IPS-18a (cell line): ENCODE data around the gene TAPBP.
A peak's percentile ranks its signal among the peaks of the same experiment; 100 is the strongest.
"Not testable (repeated sequence)": the region's sequence is repeated elsewhere in the genome, so short reads cannot be mapped to it uniquely, and the experiment has no call there.

Experiments used
- H3K27ac ChIP-seq: one replicate; pipeline ENCODE4 v1.5.1; 2013; ENCODE audit warnings: low read length
- H3K27me3 ChIP-seq: one replicate; pipeline ENCODE4 v1.6.1; 2013; ENCODE audit warnings: mild to moderate bottlenecking, low read length; ENCODE audit not compliant: control insufficient read depth, insufficient read depth
- H3K36me3 ChIP-seq: one replicate; pipeline ENCODE4 v1.6.1; 2013; ENCODE audit warnings: low read depth, low read length; ENCODE audit not compliant: control insufficient read depth
- H3K4me1 ChIP-seq: one replicate; pipeline ENCODE4 v1.6.1; 2013; ENCODE audit warnings: low read depth, low read length; ENCODE audit not compliant: control insufficient read depth
- H3K4me3 ChIP-seq: one replicate; pipeline ENCODE4 v1.5.1; 2013; ENCODE audit warnings: low read length
- H3K9ac ChIP-seq: one replicate; pipeline ENCODE4 v1.6.1; 2013; ENCODE audit warnings: mild to moderate bottlenecking, low read length, moderate library complexity
- H3K9me3 ChIP-seq: one replicate; pipeline ENCODE4 v1.6.1; 2013; ENCODE audit warnings: low read depth, low read length; ENCODE audit not compliant: control insufficient read depth

TAPBP gene

DNA sequence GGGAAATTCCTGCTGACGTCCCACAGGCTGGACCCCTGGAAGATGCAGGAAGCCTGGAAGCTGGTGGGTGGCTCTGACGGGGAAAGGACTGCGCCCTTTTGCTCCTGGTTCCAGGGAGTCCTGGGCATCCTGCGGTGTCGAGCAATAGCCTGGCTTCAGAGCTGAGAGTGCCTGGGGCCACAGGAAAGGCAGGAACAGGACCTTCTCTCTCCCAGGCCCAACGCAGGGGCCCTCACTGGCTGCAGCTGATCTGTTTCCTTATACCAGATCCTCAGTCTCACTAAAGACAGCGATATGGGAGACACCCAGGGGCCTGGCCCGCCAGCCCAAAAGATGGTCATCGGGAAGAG is 35.5 kb downstream of the TAPBP start:
- H3K27ac ChIP-seq, result no peak overlapping the region
- H3K4me3 ChIP-seq, result no peak overlapping the region
- peaks cover 12% of the 10 kb centered on the region for H3K4me1 ChIP-seq
- no peaks in the 10 kb centered on the region for H3K27me3 ChIP-seq
- H3K9me3 ChIP-seq, result no peaks in the 10 kb centered on the region
- H3K9ac ChIP-seq, result no peak overlapping the region
- H3K36me3 ChIP-seq, result peaks cover 50% of the 10 kb centered on the region

DNA sequence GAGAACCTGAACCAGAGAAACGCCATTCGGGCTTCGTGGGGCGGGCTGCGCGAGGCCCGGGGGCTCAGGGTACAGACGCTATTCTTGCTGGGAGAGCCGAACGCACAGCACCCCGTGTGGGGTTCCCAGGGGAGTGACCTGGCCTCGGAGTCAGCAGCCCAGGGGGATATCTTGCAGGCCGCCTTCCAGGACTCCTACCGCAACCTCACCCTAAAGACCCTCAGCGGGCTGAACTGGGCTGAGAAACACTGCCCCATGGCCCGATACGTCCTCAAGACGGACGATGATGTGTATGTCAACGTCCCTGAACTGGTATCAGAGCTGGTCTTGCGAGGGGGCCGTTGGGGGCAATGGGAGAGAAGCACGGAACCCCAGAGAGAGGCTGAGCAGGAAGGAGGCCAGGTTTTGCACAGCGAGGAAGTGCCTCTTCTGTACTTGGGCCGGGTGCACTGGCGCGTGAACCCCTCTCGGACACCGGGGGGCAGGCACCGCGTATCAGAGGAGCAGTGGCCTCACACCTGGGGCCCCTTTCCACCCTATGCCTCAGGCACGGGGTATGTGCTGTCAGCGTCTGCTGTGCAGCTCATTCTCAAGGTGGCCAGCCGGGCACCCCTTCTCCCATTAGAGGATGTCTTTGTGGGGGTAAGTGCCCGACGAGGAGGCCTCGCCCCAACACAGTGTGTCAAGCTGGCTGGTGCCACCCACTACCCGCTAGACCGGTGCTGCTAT is 36.1 kb downstream of the TAPBP start:
- H3K27me3 ChIP-seq, result no peaks in the 10 kb centered on the region
- H3K4me1 ChIP-seq, result peaks cover 15% of the 10 kb centered on the region
- peaks cover 55% of the 10 kb centered on the region for H3K36me3 ChIP-seq

DNA sequence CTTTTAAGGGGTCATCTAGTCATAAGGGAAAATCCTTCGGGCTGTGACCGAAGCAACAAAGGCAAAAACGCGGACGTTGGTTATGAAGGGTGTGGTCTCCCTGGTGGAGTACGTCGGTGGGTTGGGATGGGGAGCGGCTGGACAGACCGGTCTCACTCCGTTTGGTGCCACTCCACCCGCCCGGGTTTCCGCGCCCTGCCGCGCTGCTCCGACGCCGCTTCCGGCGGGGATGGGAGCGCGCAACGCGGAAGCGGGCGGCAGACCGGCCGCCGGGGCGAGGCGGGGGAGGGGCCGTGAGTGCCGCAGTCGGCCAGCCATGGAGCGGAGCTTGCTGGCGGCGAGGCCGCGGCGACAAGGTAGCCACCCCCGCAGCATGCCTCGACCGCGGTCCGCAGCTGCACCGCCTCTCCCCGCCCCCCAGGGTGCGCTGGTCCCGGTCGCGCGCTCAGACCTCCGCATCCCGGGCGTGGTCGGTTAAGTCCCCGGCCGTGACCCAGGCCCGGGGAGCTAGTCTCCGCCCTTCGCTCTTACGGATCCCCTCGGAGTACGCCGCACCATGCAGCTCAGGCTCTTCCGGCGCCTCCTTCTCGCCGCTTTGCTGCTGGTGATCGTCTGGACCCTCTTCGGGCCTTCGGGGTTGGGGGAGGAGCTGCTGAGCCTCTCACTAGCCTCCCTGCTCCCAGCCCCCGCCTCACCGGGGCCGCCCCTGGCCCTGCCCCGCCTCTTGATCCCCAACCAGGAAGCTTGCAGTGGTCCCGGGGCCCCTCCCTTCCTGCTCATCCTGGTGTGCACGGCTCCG is 36.8 kb downstream of the TAPBP start, which contains the start of gene B3GALT4:
TSS of gene B3GALT4 (plus strand) at position 260 of the 799 bp plus-strand sequence. CDS start at position 557, 297 bp downstream.
- Histone ChIP-seq H3K36me3 (peaks cover 55% of the 10 kb centered on the region), H3K9ac (peak within 1 kb of the TSS; percentile 73), H3K27ac (peak within 1 kb of the TSS; percentile 51), H3K27me3 (no peaks in the 10 kb centered on the region), H3K4me1 (peaks cover 15% of the 10 kb centered on the region), H3K9me3 (no peaks in the 10 kb centered on the region), H3K4me3 (peak within 1 kb of the TSS; percentile 78)

More for the DNA sequence above, 36.1 kb downstream of the TAPBP start:
- H3K4me3 ChIP-seq, result peak overlapping the region; percentile 78
- no peaks in the 10 kb centered on the region for H3K9me3 ChIP-seq
- H3K9ac ChIP-seq, result peak overlapping the region; percentile 73
- H3K27ac ChIP-seq, result peak overlapping the region; percentile 4

DNA sequence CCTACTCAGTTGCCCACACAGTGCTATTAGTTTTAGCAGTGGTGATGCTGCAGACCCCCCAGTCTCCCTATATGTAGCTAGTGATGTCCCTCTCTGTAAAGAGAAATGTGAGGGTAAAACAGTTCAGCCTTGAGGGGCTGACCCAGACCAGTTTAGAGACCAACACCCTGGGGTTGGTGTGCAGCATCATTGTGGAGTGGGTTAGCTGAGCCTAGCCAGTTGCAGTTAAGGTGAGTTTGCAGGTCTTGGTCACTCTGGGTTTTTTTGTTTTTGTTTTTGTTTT is 37.4 kb downstream of the TAPBP start:
- peaks cover 15% of the 10 kb centered on the region for H3K4me1 ChIP-seq
- H3K9me3 ChIP-seq, result no peaks in the 10 kb centered on the region
- H3K4me3 ChIP-seq, result peak overlapping the region; percentile 78
- H3K27ac ChIP-seq, result peak overlapping the region; percentile 51
- peak overlapping the region; percentile 73 for H3K9ac ChIP-seq
- no peaks in the 10 kb centered on the region for H3K27me3 ChIP-seq
- H3K36me3 ChIP-seq, result peaks cover 55% of the 10 kb centered on the region

DNA sequence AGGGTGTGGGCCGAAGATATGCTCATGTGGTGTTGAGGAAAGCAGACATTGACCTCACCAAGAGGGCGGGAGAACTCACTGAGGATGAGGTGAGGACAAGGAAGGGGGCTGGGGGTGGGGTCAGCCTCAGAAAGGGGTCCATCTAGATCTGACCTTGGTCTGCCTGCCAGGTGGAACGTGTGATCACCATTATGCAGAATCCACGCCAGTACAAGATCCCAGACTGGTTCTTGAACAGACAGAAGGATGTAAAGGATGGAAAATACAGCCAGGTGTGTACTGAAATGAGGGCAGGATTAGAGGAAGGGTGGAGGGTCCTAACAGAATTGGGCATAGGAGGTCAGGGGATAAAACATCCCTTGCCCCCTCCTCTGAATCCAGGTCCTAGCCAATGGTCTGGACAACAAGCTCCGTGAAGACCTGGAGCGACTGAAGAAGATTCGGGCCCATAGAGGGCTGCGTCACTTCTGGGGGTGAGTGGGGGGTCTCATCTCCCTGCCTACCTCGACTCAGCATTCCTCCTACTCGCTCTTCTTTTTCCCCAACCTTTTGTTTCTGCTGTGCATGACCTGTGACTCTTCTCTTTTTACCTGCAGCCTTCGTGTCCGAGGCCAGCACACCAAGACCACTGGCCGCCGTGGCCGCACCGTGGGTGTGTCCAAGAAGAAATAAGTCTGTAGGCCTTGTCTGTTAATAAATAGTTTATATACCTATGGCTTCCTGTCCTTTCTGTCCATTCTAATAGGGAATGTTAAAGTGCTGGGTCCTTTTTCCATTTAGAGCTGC is 37.9 kb downstream of the TAPBP start:
- Histone ChIP-seq H3K4me1 (peaks cover 15% of the 10 kb centered on the region), H3K27ac (peak overlapping the region; percentile 51), H3K36me3 (peaks cover 50% of the 10 kb centered on the region), H3K4me3 (peak overlapping the region; percentile 78), H3K9ac (peak overlapping the region; percentile 73)
- not testable (repeated sequence) for H3K27me3 ChIP-seq, H3K9me3 ChIP-seq

DNA sequence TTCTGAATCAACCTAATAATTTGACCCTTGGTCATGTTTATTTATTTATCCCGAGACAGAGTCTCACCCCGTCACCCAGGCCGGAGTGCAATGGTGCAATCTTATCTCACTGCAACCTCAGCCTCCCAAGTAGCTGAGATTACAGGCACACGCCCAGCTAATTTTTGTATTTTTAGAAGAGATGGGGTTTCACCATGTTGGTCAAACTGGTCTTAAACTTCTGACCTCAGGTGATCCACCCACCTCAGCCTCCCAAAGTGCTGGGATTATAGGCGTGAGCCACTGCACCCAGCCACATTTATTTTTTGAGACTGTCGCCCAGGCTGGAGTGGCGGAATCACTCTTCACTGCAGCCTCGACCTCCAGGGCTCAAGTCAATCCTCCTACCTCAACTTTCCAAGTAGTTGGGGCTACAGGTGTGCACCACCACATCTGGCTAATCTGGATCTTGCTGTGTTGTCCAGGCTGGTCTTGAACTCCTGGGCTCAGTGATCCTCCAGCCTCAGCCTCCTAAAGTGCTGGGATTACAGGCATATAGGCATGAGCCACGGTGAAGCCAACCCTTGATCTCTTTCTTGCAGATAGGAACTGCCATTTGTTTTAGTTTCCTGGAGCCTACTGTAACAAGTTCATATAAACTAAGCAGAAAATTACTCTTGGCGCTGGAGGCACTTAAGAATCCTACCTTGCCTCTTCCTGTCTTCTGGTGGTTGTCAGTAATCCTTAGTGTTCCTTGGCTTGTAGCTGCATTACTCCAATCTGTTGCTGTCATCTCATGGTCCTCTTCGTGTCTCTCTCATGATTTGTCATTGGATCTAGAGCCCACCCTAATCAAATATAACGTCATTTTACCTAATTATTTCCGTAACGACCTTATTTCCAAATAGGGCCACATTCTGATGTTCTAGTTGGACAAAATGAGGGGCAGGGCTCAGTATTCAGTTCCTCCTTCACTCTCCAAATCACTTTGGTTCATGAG is 39.7 kb downstream of the TAPBP start:
- peaks cover 15% of the 10 kb centered on the region for H3K4me1 ChIP-seq
- H3K9me3 ChIP-seq, result no peaks in the 10 kb centered on the region
- peaks cover 41% of the 10 kb centered on the region for H3K36me3 ChIP-seq
- peak overlapping the region; percentile 78 for H3K4me3 ChIP-seq
- peak overlapping the region; percentile 8 for H3K9ac ChIP-seq
- H3K27me3 ChIP-seq, result no peaks in the 10 kb centered on the region
- no peak overlapping the region for H3K27ac ChIP-seq

DNA sequence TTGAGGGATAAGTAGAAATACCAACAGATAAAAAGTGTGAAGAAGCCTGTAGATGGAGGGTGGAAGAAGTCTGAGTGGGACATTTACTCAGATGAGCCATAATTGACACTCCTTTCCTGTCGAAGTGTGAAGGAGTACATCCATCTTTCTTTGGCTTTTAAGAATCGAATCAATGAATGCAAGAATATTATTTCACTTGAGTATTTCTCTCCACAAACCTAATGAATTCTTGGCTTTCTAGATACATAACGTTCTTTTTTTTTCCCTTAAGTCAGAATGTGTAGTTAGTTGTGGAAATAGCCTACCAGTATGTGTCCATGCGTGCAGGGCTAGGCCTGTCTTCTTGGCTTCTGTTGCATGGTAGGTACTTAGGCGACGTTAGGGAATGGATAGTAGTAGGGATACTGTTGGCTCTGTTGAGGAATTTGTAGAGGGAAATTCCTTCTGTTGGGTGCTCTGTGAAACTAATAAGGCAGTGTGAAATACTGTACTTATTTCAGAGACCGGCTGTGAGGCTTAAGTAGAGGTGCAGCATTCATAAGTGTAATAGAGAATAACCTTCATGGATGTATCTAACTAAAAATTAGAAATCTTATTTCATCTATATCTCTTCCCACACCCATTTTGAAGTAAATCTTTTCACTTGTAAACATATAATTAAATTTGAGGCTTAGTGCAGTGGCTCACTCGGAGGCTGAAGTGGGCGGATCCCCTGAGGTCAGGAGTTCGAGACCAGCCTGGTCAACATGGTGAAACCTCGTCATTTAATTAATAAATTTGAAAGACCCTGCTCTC is 40.6 kb downstream of the TAPBP start:
- Histone ChIP-seq H3K9me3 (no peaks in the 10 kb centered on the region), H3K27ac (no peak overlapping the region), H3K27me3 (no peaks in the 10 kb centered on the region), H3K4me3 (peak overlapping the region; percentile 78), H3K9ac (peak overlapping the region; percentile 87), H3K4me1 (peaks cover 15% of the 10 kb centered on the region), H3K36me3 (peaks cover 44% of the 10 kb centered on the region)

DNA sequence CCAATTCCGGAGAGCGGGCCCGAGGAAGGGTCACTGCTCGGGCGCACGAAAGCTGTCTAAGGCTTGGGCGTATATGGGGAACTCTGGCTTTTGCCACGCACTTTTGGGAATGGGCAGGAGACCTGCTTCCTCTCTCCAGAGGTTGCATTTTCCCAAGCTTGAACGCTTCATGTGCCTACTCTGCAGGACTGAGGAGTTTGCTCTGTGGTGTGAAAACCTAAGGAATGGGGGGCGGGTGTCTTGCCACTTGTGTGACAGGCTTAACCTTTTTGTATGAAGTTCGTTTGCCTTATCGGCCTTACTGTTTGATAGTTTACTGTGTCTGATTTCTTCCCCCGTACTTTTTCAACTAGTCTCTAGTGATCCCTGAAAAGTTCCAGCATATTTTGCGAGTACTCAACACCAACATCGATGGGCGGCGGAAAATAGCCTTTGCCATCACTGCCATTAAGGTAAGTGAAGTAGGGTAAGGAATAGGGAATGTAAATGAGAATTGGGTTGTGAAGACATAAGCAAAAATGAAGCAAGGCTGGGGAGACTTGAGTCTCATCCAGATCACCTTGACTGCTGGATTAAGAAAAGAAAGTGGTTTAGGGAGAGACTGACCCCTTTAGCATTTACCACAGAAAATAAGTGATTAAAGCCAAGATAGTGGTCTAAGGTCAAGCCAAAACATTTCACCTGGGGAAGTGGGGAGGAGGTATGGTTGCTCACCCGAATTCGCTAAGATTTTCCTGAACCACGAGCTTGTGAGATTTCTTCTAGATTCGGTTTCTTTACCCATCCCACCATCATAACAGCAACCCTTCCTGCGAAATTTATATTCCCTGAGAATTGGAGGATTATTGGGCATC is 41.4 kb downstream of the TAPBP start:
- H3K9ac ChIP-seq, result peak overlapping the region; percentile 87
- peak overlapping the region; percentile 50 for H3K27ac ChIP-seq
- peak overlapping the region; percentile 78 for H3K4me3 ChIP-seq
- H3K4me1 ChIP-seq, result peaks cover 12% of the 10 kb centered on the region
- no peaks in the 10 kb centered on the region for H3K9me3 ChIP-seq
- peaks cover 52% of the 10 kb centered on the region for H3K36me3 ChIP-seq
- no peaks in the 10 kb centered on the region for H3K27me3 ChIP-seq

DNA sequence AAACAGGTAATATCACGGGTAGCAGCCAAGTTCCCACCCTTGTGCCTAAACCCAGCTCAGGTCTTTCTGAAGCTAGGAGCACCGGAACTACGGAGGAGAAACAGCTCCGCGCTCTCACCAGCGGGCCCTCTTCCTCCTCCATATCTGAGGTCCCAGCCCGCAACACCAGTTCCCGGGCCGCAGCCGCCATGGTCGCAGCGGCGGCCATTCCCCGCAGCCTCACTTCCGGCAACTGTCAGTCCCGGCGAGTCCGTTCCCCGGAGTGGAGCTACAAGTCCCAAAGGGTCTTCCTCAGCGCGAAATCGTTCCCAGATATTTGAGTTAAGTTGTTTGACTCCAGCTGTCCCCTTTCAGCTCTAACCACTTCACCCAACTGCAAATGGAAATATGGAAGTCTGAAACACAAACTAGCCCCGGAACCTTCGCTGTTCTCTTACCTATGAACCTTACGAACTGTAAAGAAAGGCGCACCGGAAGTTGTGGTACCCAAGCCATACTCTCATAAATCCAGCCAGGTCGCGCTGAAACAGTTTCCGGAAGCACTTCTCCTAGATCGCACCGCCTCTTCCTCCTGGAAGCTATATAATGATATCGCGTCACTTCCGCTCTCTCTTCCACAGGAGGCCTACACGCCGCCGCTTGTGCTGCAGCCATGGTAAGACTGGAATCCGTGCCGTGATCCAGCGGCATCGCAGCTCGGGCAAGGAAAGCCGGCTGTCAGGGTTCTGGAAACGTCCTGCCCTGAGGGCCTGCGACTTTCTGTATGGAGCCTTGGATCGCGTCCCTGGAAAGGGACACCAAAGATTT is 42.2 kb downstream of the TAPBP start, which contains the start of the genes RPS18 and VPS52:
TSS of gene RPS18 (plus strand) at position 608 of the 807 bp plus-strand sequence. CDS start at position 653, 45 bp downstream.
TSS of gene VPS52 (minus strand) at position 409 of the 807 bp plus-strand sequence. CDS start at position 208, 201 bp downstream.
- Histone ChIP-seq H3K4me1 (peaks cover 12% of the 10 kb centered on the region), H3K4me3 (peak within 1 kb of the TSS; percentile 78), H3K9ac (peak within 1 kb of the TSS; percentile 87), H3K27me3 (no peaks in the 10 kb centered on the region), H3K9me3 (no peaks in the 10 kb centered on the region), H3K36me3 (peaks cover 60% of the 10 kb centered on the region), H3K27ac (peak within 1 kb of the TSS; percentile 95)
